WTC11 (cell line): Measurements from ENCODE around the gene VLDLR. TPM values are rescaled to one million over a fixed set of nuclear protein-coding genes. Genes with fewer than 3 reads are reported as not detected.
"Not testable (repeated sequence)": the region's sequence is repeated elsewhere in the genome, so short reads cannot be mapped to it uniquely, and the experiment has no call there.

Experiments used
- ATAC-seq: fragments of 200-7000 bp; cut with Tn5 transposase; 2 replicates; pipeline ENCODE4 v1.10.0; 2021; ENCODE audit warnings: mild to moderate bottlenecking, moderate library complexity
- CTCF ChIA-PET: fragments of 300-600 bp; sonication (Branson Sonifier 250); formaldehyde crosslinking; loops from one replicate; lab custom pipeline; 2021; ENCODE audit warnings: antibody characterized with exemption; lab: Charles Lee
- POLR2A ChIA-PET: fragments of 350-600 bp; sonication (Branson Sonifier 250); formaldehyde crosslinking; loops from one replicate; lab custom pipeline; 2021; ENCODE audit warnings: antibody characterized with exemption; lab: Charles Lee
- DNase-seq: peaks from one replicate; pipeline ENCODE4 v3.0.0; 2021; ENCODE audit warnings: low spot score
- H3K27ac Mint-ChIP-seq: 2 replicates; pipeline ENCODE4 v1.8.0; 2021; ENCODE audit warnings: mixed read lengths
- H3K27me3 Mint-ChIP-seq: 2 replicates; pipeline ENCODE4 v1.8.0; 2021; ENCODE audit warnings: low read depth, mild to moderate bottlenecking, moderate library complexity, mixed read lengths
- H3K36me3 Mint-ChIP-seq: 2 replicates; pipeline ENCODE4 v1.8.0; 2021; ENCODE audit warnings: mixed read lengths
- H3K4me1 Mint-ChIP-seq: 2 replicates; pipeline ENCODE4 v1.8.0; 2022; ENCODE audit warnings: mixed read lengths
- H3K4me3 Mint-ChIP-seq: 2 replicates; pipeline ENCODE4 v1.8.0; 2021; ENCODE audit warnings: mild to moderate bottlenecking, moderate library complexity, mixed read lengths
- H3K9me3 Mint-ChIP-seq: 2 replicates; pipeline ENCODE4 v1.8.0; 2021; ENCODE audit warnings: mixed read lengths
- total RNA-seq: library from RNA; stranded (reverse); gene quantifications from 3 replicates; pipeline ENCODE4 v1.2.3, GENCODE V29; 2021

Gene VLDLR
- total RNA-seq, 1 experiment from 2014 or later: 40.8 TPM

DNA sequence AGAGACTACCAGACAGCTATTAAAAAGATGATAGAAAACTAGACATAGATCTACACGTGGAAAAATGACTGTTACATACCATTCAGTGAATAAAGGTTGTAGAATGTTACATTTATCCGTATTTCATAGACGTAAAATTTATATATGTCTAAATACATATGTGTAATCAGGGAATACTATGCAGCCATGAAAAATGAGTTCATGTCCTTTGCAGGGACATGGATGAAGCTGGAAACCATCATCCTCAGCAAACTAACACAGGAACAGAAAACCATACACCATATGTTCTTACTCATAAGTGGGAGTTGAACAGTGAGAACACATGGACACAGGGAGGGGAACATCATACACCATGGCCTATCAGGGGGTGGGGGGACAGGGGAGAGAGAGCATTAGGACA lies 85.7 kb downstream of the VLDLR start:
- H3K4me1 Mint-ChIP-seq: peaks cover 12% of the 10 kb centered on the region
- H3K27ac Mint-ChIP-seq, POLR2A ChIA-PET, H3K36me3 Mint-ChIP-seq, ATAC-seq, H3K9me3 Mint-ChIP-seq, H3K4me3 Mint-ChIP-seq, H3K27me3 Mint-ChIP-seq, DNase-seq, CTCF ChIA-PET: not testable (repeated sequence)

Other genes with a start within 250 kb of the VLDLR start
- gene KCNV2, start 95.7 kb downstream of the VLDLR start, total RNA-seq: not detected in 3 replicates
- 69.1 to 86.6 TPM (median 76.3 TPM) in 3 replicates for gene PUM3, start 222.3 kb downstream of the VLDLR start, total RNA-seq